HCT116 (cell line): ENCODE measurements around the gene PDZD8. TPM values are rescaled to one million over a fixed set of nuclear protein-coding genes. Genes with fewer than 3 reads are reported as not detected.

Source experiments
- ATAC-seq: fragments of 200-7000 bp; cut with Tn5 transposase; 2 replicates; pipeline ENCODE4 v1.9.1; 2020; ENCODE audit warnings: mild to moderate bottlenecking, moderate library complexity
- BruUV-seq: library from RNA; stranded (reverse); fragments of 400-500 nt; replicated peaks from 2 replicates; lab custom pipeline; 2021; lab: Mats Ljungman, UMichigan
- CTCF ChIA-PET: fragments of 300-600 bp; sonication (Branson Sonifier 250); formaldehyde crosslinking; loops from one replicate; lab custom pipeline; 2021; ENCODE audit warnings: antibody characterized with exemption; lab: Charles Lee
- POLR2A ChIA-PET: fragments of 300-600, 350-600 bp; sonication (Branson Sonifier 250); formaldehyde crosslinking; loops from one replicate; lab custom pipeline; 2021; ENCODE audit warnings: antibody characterized with exemption; lab: Charles Lee
- RAD21 ChIA-PET, 2 experiments: fragments of 300-600 bp; sonication (Branson Sonifier 250); formaldehyde crosslinking; loops; one replicate each; lab custom pipeline; 2023; ENCODE audit warnings: low total read pairs in 2 of 2; ENCODE audit not compliant: uncharacterized antibody in 2 of 2, unreplicated experiment in 2 of 2, low non-redundant PET in 1 of 2; lab: Charles Lee
- DNase-seq: peaks from one replicate; pipeline ENCODE4 v3.0.0-alpha.2; 2010; ENCODE audit warnings: low read depth, low spot score
- H2AFZ ChIP-seq: fragments of 200-600 bp; shearing (Covaris generic), sonication (generic); 2 replicates; pipeline ENCODE4 v1.6.1; 2017; ENCODE audit warnings: low read depth, mixed run types, mixed read lengths, antibody characterized with exemption, low read length; ENCODE audit not compliant: poor library complexity, severe bottlenecking
- H3K27ac ChIP-seq: 2 replicates; pipeline ENCODE4 v1.5.1; 2012; ENCODE audit warnings: low read depth, low read length
- H3K27me3 ChIP-seq: fragments of 200-600 bp; sonication (generic); 2 replicates; pipeline ENCODE4 v1.6.1; 2016; ENCODE audit warnings: mixed run types, low read length, mixed read lengths; ENCODE audit not compliant: insufficient read depth
- H3K36me3 ChIP-seq, 2 experiments: fragments of 200-500 bp in 1 of 2; fragments of 200-600 bp in 1 of 2; sonication (Bioruptor generic) in 1 of 2; sonication (generic) in 1 of 2; 2 replicates each; pipeline versions ENCODE4 v1.5.1 to v1.6.1; 2014 to 2016; ENCODE audit warnings: low read length in 2 of 2, inconsistent platforms in 1 of 2, mixed read lengths in 1 of 2, mixed run types in 1 of 2; ENCODE audit not compliant: insufficient read depth in 2 of 2, control insufficient read depth in 1 of 2
- H3K4me1 ChIP-seq, 2 experiments: fragments of 200-600 bp in 1 of 2; sonication (generic) in 1 of 2; 2 replicates each; pipeline versions ENCODE4 v1.5.1 to v1.6.1; 2012 to 2017; ENCODE audit warnings: low read length in 2 of 2, inconsistent platforms in 1 of 2, mild to moderate bottlenecking in 1 of 2, mixed read lengths in 1 of 2, mixed run types in 1 of 2, moderate library complexity in 1 of 2; ENCODE audit not compliant: insufficient read depth in 2 of 2, control insufficient read depth in 1 of 2
- H3K4me2 ChIP-seq: fragments of 200-600 bp; sonication (generic); 2 replicates; pipeline ENCODE4 v1.6.1; 2017; ENCODE audit warnings: mixed run types, low read length, mixed read lengths
- H3K4me3 ChIP-seq, 2 experiments: fragments of 200-600 bp in 1 of 2; sonication (generic) in 1 of 2; replicated peaks in 1 of 2; 2 replicates each; pipeline ENCODE4 v1.5.1; 2011 to 2016; ENCODE audit warnings: low read length in 2 of 2, control low read depth in 1 of 2, low read depth in 1 of 2, mild to moderate bottlenecking in 1 of 2, mixed read lengths in 1 of 2, mixed run types in 1 of 2
- H3K79me2 ChIP-seq: fragments of 200-600 bp; sonication (generic); 2 replicates; pipeline ENCODE4 v1.6.1; 2017; ENCODE audit warnings: mild to moderate bottlenecking, mixed run types, low read length, moderate library complexity, mixed read lengths; ENCODE audit not compliant: insufficient read depth
- H3K9ac ChIP-seq: fragments of 200-600 bp; sonication (generic); 2 replicates; pipeline ENCODE4 v1.6.1; 2016; ENCODE audit warnings: low read length, mixed read lengths
- H3K9me2 ChIP-seq: fragments of 200-600 bp; sonication (generic), shearing (Covaris generic); 2 replicates; pipeline ENCODE4 v1.6.1; 2017; ENCODE audit warnings: mixed run types, mild to moderate bottlenecking, moderate library complexity; ENCODE audit not compliant: insufficient read depth
- H3K9me3 ChIP-seq, 2 experiments: fragments of 200-500 bp in 1 of 2; fragments of 200-600 bp in 1 of 2; sonication (Bioruptor generic) in 1 of 2; sonication (generic) in 1 of 2; 2 replicates each; pipeline ENCODE4 v1.6.1; 2014 to 2017; ENCODE audit warnings: low read length in 2 of 2, mixed read lengths in 2 of 2, inconsistent platforms in 1 of 2, low read depth in 1 of 2, mild to moderate bottlenecking in 1 of 2, mixed run types in 1 of 2, moderate library complexity in 1 of 2; ENCODE audit not compliant: control insufficient read depth in 1 of 2, insufficient read depth in 1 of 2
- H4K20me1 ChIP-seq: fragments of 200-600 bp; sonication (generic), shearing (Covaris generic); 2 replicates; pipeline ENCODE4 v1.6.1; 2017; ENCODE audit warnings: mixed run types, mild to moderate bottlenecking, moderate library complexity; ENCODE audit not compliant: insufficient read depth
- CEBPB ChIP-seq: IDR thresholded peaks from 2 replicates; pipeline ENCODE4 v1.6.1; 2012; ENCODE audit warnings: low read depth
- EGR1 ChIP-seq: IDR thresholded peaks from 2 replicates; pipeline ENCODE4 v1.6.1; 2012; ENCODE audit warnings: low read depth
- ELF1 ChIP-seq: IDR thresholded peaks from 2 replicates; pipeline ENCODE4 v1.6.1; 2012; ENCODE audit warnings: low read depth, borderline replicate concordance
- FOSL1 ChIP-seq: IDR thresholded peaks from 2 replicates; pipeline ENCODE4 v1.6.1; 2012; ENCODE audit warnings: low read depth
- REST ChIP-seq: IDR thresholded peaks from 2 replicates; pipeline ENCODE4 v1.6.1; 2012; ENCODE audit warnings: low read depth
- ZFX ChIP-seq: fragments of 450-650 bp; IDR thresholded peaks from 2 replicates; pipeline ENCODE4 v1.6.1; 2017
- intact Hi-C: fragments of 100-400 bp; cut with micrococcal nuclease; formaldehyde crosslinking; loops from 2 replicates; pipeline ENCODE4 v1.10.0; 2022
- total RNA-seq: library from RNA; stranded (reverse); gene quantifications from one replicate; pipeline ENCODE4 v1.2.1, GENCODE V29; 2021; ENCODE audit not compliant: unreplicated experiment
- TF ChIP-seq, protein P1 (sequence below): IDR thresholded peaks from 2 replicates; pipeline ENCODE4 v1.6.1; 2012

Gene PDZD8
- total RNA-seq, 1 experiment from 2014 or later = 61.7 TPM

GRCh38 chr10:117334066-117334465, 41.2 kb downstream of the PDZD8 start:
- Histone ChIP-seq H3K9me3 (peaks cover 0 to 3% of the 10 kb centered on the region in 2 experiments; a peak in 1 of 4 replicates), H3K9ac (no peak overlapping the region), H3K4me2 (no peak overlapping the region), H3K27ac (no peak overlapping the region), H3K9me2 (no peaks in the 10 kb centered on the region), H2AFZ (no peak overlapping the region), H3K4me3 (no peak overlapping the region), H3K36me3 (peaks cover 0 to 5% of the 10 kb centered on the region in 2 experiments; a peak in 1 of 4 replicates), H3K27me3 (no peaks in the 10 kb centered on the region), H3K79me2 (peaks cover 86% of the 10 kb centered on the region), H4K20me1 (peaks cover 17% of the 10 kb centered on the region), H3K4me1 (0 out of 4 replicates have a peak, but pooled peaks cover 0 to 2% of the 10 kb centered on the region in 2 experiments)
- ATAC-seq = no peak
- no peak for DNase-seq
- no TSS peak for BruUV-seq
- RAD21 ChIA-PET = no interaction called here
- TF ChIP-seq, protein P1, sequence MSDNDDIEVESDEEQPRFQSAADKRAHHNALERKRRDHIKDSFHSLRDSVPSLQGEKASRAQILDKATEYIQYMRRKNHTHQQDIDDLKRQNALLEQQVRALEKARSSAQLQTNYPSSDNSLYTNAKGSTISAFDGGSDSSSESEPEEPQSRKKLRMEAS = no peak
- no peak for TF ChIP-seq CEBPB
- TF ChIP-seq FOSL1 = no peak
- no peak for TF ChIP-seq REST
- TF ChIP-seq ZFX = no peak
- no peak for TF ChIP-seq ELF1
- TF ChIP-seq EGR1 = no peak
- POLR2A ChIA-PET = no interaction called here
- intact Hi-C loops = no loop called here
- CTCF ChIA-PET = interaction anchor here (1.9 to 2.7 kb wide), 2 partner anchors 14 to 15 kb away, joined by 9 read pairs; no protein-coding TSS in a partner anchor
